AML-193 (cell line): Measurements from ENCODE around the gene ZNF776.
"Not testable (repeated sequence)": the region's sequence is repeated elsewhere in the genome, so short reads cannot be mapped to it uniquely, and the experiment has no call there.

Experiments used
- DNase-seq, 2 experiments: peaks; one replicate each; lab custom pipeline; 2025; lab: John Stamatoyannopoulos, UW

Gene ZNF776

GRCh38 chr19:57746580-57747471, at the start of gene ZNF776:
TSS of gene ZNF776 (plus strand) at chr19:57746815. CDS start at chr19:57747059, 244 bp downstream.
- peak; percentile 89 to 91 for DNase-seq

- no peak for DNase-seq
These were observed 45.0 kb upstream of the ZNF776 start for GRCh38 chr19:57701625-57702024.

GRCh38 chr19:57706346-57706745, 40.3 kb upstream of the ZNF776 start:
- DNase-seq: no peak

GRCh38 chr19:57708641-57709361, 37.8 kb upstream of the ZNF776 start, which contains the start of gene ZNF154:
TSS of gene ZNF154 (minus strand) at chr19:57709204. CDS start at chr19:57708971, 233 bp downstream.
- DNase-seq: no peak

- DNase-seq: no peak
These were observed 37.0 kb upstream of the ZNF776 start for GRCh38 chr19:57709616-57710015.

- no peak for DNase-seq
These were observed 34.4 kb upstream of the ZNF776 start for GRCh38 chr19:57712222-57712621.

- no peak for DNase-seq
These were observed 27.2 kb upstream of the ZNF776 start for GRCh38 chr19:57719424-57719823.

- no peak for DNase-seq
These were observed 26.6 kb upstream of the ZNF776 start for GRCh38 chr19:57719901-57720519.

GRCh38 chr19:57720878-57721277, 25.7 kb upstream of the ZNF776 start:
- DNase-seq: no peak

GRCh38 chr19:57738320-57738719, 8.3 kb upstream of the ZNF776 start:
- peak in 1 of 2 experiments; percentile 6 for DNase-seq

- DNase-seq: not testable (repeated sequence)
These were observed 7.8 kb upstream of the ZNF776 start for GRCh38 chr19:57738770-57739169.

GRCh38 chr19:57747472-57747807, 825 bp downstream of the ZNF776 start:
- no peak for DNase-seq

- no peak for DNase-seq
These were observed 1.4 kb downstream of the ZNF776 start for GRCh38 chr19:57748029-57748428.

- DNase-seq: no peak
These were observed 7.6 kb downstream of the ZNF776 start for GRCh38 chr19:57754091-57754673.

GRCh38 chr19:57755031-57755430, 8.4 kb downstream of the ZNF776 start:
- no peak for DNase-seq

- DNase-seq: no peak
These were observed 11.3 kb downstream of the ZNF776 start for GRCh38 chr19:57757941-57758340.

- DNase-seq: no peak
These were observed 12.5 kb downstream of the ZNF776 start for GRCh38 chr19:57759096-57759495.

- peak; percentile 82 to 84 for DNase-seq
These were observed 22.9 kb downstream of the ZNF776 start, which contains the start of gene ZNF586 for GRCh38 chr19:57769345-57770131. TSS of gene ZNF586 (plus strand) at chr19:57769676. CDS start at chr19:57769843, 167 bp downstream.

- no peak for DNase-seq
These were observed 24.8 kb downstream of the ZNF776 start for GRCh38 chr19:57771417-57771816.

GRCh38 chr19:57773488-57773887, 26.9 kb downstream of the ZNF776 start:
- no peak for DNase-seq

- DNase-seq: no peak
These were observed 30.2 kb downstream of the ZNF776 start for GRCh38 chr19:57776764-57777296.
